AG04449 (cell line): ENCODE results near the gene IQGAP2.
"Not testable (repeated sequence)": the region's sequence is repeated elsewhere in the genome, so short reads cannot be mapped to it uniquely, and the experiment has no call there.

Source experiments
- CTCF ChIA-PET: fragments of 350-600 bp; formaldehyde crosslinking; extraction: SDS; loops from one replicate; lab custom pipeline; 2021; ENCODE audit warnings: antibody characterized with exemption; lab: Yijun Ruan, JAX
- POLR2A ChIA-PET: fragments of 400-600, 350-600 bp; formaldehyde crosslinking; extraction: SDS; loops from one replicate; lab custom pipeline; 2020; ENCODE audit warnings: antibody characterized with exemption, inconsistent platforms; lab: Yijun Ruan, JAX
- DNase-seq: peaks from one replicate; pipeline ENCODE4 v3.0.0-alpha.2; 2010; ENCODE audit warnings: low read depth, low spot score
- H3K4me3 ChIP-seq: 2 replicates; pipeline ENCODE4 v1.5.1; 2011; ENCODE audit warnings: low read depth, mild to moderate bottlenecking, control low read depth, low read length
- TF ChIP-seq, protein P1 (sequence below): IDR thresholded peaks from one replicate; pipeline ENCODE4 v1.5.1; 2011; ENCODE audit warnings: mild to moderate bottlenecking, moderate library complexity, low read length, control low read depth, inconsistent platforms; ENCODE audit not compliant: insufficient read depth; ENCODE audit errors: missing control alignments

Gene IQGAP2

DNA sequence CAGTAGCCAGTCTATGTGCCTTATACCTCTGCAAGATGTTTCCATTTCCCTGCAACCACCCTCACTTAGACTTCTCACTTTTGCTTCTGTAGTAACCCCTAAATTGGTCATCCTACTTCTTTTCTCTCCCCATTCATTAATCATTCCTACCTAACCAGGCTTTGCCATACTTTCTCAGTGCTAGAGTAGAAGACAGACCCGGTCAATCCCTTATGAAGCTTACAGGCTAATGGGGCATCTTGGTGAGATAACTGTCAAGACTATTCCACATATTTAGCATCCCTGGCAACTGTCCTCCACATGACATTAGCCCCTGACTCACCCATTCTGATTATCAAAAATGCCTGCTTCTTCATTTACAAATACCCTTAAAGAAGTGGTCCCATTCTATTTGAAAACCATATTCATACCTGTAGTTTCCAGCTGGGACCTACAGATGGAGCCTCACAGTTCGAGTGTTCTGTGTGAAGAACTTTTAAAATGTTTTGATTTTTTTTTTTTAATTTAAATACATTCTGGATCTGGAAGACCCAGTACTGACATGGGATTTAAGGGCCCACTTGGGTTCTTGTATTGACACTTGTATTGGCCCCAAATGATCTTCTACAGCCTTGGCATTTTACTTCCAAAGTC lies 199.1 kb downstream of the IQGAP2 start:
- no peak for DNase-seq
- CTCF ChIA-PET, result interaction anchor here (0.7 to 16.3 kb wide), 34 partner anchors 8 to 475 kb away, joined by 3 to 363 read pairs (median 6); no protein-coding TSS in a partner anchor
- POLR2A ChIA-PET, result no interaction called here
- H3K4me3 ChIP-seq, result no peak overlapping the region
- TF ChIP-seq, protein P1, sequence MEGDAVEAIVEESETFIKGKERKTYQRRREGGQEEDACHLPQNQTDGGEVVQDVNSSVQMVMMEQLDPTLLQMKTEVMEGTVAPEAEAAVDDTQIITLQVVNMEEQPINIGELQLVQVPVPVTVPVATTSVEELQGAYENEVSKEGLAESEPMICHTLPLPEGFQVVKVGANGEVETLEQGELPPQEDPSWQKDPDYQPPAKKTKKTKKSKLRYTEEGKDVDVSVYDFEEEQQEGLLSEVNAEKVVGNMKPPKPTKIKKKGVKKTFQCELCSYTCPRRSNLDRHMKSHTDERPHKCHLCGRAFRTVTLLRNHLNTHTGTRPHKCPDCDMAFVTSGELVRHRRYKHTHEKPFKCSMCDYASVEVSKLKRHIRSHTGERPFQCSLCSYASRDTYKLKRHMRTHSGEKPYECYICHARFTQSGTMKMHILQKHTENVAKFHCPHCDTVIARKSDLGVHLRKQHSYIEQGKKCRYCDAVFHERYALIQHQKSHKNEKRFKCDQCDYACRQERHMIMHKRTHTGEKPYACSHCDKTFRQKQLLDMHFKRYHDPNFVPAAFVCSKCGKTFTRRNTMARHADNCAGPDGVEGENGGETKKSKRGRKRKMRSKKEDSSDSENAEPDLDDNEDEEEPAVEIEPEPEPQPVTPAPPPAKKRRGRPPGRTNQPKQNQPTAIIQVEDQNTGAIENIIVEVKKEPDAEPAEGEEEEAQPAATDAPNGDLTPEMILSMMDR, result peak; percentile 40

DNA sequence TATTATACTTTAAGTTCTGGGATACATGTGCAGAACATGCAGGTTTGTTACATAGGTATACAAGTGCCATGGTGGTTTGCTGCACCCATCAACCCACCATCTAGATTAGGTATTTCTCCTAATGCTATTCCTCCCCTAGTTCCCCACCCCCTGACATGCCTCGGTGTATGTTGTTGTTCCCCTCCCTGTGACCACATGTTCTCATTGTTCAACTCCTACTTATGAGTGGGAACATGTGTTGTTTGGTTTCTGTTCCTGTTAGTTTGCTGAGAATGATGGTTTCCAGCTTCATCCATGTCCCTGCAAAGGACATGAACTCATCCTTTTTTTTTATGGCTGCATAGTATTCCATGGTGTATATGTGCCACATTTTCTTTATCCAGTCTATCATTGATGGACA lies 200.9 kb downstream of the IQGAP2 start:
- CTCF ChIA-PET, result interaction anchor here (0.9 to 16.3 kb wide), 8 partner anchors 14 to 202 kb away, joined by 3 to 363 read pairs (median 3); no protein-coding TSS in a partner anchor
- H3K4me3 ChIP-seq, DNase-seq, POLR2A ChIA-PET: not testable (repeated sequence)

DNA sequence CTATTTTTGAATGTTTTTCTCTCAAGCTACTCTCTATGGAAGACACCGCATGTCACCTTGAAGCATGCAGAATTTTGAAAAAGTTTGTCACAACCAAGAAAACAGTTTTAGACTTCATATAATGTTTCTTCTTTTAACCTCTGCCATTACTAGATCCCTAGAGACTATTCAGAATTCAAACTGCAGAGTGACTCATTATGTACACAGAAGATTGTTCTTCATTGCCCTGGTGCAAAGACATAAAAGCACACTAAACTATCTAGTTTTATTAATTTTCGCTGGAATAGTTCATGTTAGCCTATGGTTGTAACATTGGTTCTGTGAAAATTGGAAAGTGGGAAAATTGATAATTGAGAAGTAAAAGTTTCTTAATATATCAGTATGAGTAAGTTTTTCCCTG lies 201.8 kb downstream of the IQGAP2 start:
- no peak overlapping the region for H3K4me3 ChIP-seq
- CTCF ChIA-PET, result interaction anchor here (0.9 to 16.3 kb wide), 8 partner anchors 13 to 201 kb away, joined by 3 to 363 read pairs (median 3); no protein-coding TSS in a partner anchor
- POLR2A ChIA-PET, result no interaction called here
- TF ChIP-seq, protein P1, result no peak
- no peak for DNase-seq

DNA sequence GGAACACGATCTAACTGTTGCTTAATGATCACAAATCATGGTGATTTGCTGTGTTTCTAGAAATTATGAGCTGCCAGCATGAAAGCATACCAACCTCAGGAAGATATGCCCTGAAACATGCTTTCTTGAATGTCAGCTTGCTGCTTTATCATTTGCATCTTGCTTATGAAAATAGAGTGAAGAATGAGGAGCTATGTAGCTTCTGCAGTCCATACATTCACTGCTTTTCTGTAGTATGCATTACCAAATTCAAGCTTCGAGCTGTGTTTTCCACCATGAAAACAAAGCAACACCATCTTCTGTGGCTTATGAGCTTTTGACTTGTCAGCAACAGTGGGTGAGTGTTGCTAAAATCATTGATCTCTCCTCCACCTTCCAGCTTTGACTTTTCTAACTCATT lies 203.6 kb downstream of the IQGAP2 start:
- TF ChIP-seq, protein P1, result no peak
- POLR2A ChIA-PET, result interaction anchor here (0.6 to 1.2 kb wide), 2 partner anchors 9 to 1994 kb away, joined by 3 read pairs; no protein-coding TSS in a partner anchor
- H3K4me3 ChIP-seq, result no peak overlapping the region
- CTCF ChIA-PET, result interaction anchor here (0.8 to 16.3 kb wide), 9 partner anchors 8 to 166 kb away, joined by 3 to 363 read pairs (median 4); no protein-coding TSS in a partner anchor
- DNase-seq, result no peak

DNA sequence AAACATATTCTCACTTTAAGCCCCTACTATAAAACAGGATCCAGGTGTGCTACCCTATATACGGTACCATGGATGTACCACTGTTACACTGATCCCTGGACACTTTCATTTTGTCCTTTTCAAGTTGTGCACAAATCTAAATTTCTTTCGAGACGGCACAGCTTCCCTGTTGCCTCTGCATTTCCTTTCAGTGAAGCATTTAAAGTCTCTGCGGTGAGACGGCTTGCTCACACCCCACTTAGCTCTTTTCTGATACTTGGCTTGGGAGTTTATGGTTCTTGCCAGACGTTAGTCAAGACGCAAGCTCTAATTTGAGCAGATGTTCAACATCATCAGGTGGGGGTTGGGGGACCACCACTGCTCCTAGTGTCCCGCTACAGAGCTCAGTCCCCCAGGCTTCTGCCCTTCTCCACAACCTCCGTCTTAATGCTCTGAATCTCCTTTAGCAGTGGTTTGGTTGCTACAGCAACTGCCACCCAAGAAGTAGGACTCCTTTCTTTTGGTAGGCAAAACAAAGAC lies 204.3 kb downstream of the IQGAP2 start:
- POLR2A ChIA-PET, result interaction anchor here (1.2 kb wide), 1 partner anchor 8 kb away, joined by 3 read pairs; no protein-coding TSS in a partner anchor
- CTCF ChIA-PET, result interaction anchor here (0.8 to 16.3 kb wide), 8 partner anchors 9 to 166 kb away, joined by 3 to 363 read pairs (median 4); no protein-coding TSS in a partner anchor
- TF ChIP-seq, protein P1, result no peak
- peak overlapping the region; percentile 31 for H3K4me3 ChIP-seq
- DNase-seq, result no peak

DNA sequence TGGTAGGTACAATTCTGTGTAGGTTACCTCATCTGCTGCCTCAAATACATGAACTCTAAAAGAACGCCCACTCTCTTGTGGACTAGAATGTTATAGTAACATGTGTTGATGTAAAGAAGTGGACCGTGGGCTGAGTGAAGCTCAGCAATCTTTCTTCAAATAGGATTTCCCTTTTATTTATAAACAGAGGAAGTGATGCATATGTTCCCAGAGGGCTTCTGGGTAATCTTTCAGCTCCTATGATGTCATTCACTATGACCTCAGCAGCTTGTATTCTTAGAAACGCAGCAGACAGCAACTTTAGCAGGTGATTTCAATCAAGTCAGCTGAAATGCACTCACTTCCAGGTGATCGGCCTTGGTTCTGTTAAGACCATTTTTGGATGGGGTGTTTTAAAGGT lies 205.7 kb downstream of the IQGAP2 start:
- DNase-seq, result no peak
- ChIA-PET CTCF (interaction anchor here (0.6 to 16.3 kb wide), 7 partner anchors 8 to 164 kb away, joined by 3 to 363 read pairs (median 9); no protein-coding TSS in a partner anchor), POLR2A (no interaction called here)
- TF ChIP-seq, protein P1, result no peak
- H3K4me3 ChIP-seq, result no peak overlapping the region
